Parathyroid adenoma (tissue), 2 donors: ENCODE data around the gene ATP7B.

Experiments
- H2AFZ ChIP-seq: fragments of 300-600 bp; sonication (generic); one replicate; pipeline ENCODE4 v1.7.0; 2017; ENCODE audit warnings: antibody characterized with exemption, mild to moderate bottlenecking
- H3K27ac ChIP-seq: fragments of 300-600 bp; sonication (generic); one replicate; pipeline ENCODE4 v1.7.0; 2017
- H3K27me3 ChIP-seq: fragments of 300-600 bp; sonication (generic); one replicate; pipeline ENCODE4 v1.7.0; 2017; ENCODE audit warnings: low read length; ENCODE audit not compliant: control insufficient read depth, insufficient read depth
- H3K36me3 ChIP-seq: fragments of 300-600 bp; sonication (generic); one replicate; pipeline ENCODE4 v1.7.0; 2017; ENCODE audit warnings: low read length; ENCODE audit not compliant: control insufficient read depth, insufficient read depth
- H3K4me1 ChIP-seq: fragments of 300-600 bp; sonication (generic); one replicate; pipeline ENCODE4 v1.7.0; 2017; ENCODE audit warnings: control low read depth
- H3K4me2 ChIP-seq: fragments of 300-600 bp; sonication (generic); one replicate; pipeline ENCODE4 v1.7.0; 2017; ENCODE audit warnings: low read length
- H3K4me3 ChIP-seq: fragments of 300-600 bp; sonication (generic); one replicate; pipeline ENCODE4 v1.7.0; 2017; ENCODE audit warnings: low read depth, low read length
- H3K79me2 ChIP-seq: fragments of 300-600 bp; sonication (generic); one replicate; pipeline ENCODE4 v1.7.0; 2017; ENCODE audit warnings: control low read depth
- H3K9ac ChIP-seq: fragments of 300-600 bp; sonication (generic); one replicate; pipeline ENCODE4 v1.7.0; 2017; ENCODE audit warnings: mild to moderate bottlenecking
- H3K9me3 ChIP-seq: fragments of 300-600 bp; sonication (generic); one replicate; pipeline ENCODE4 v1.7.0; 2017; ENCODE audit warnings: low read length; ENCODE audit not compliant: control insufficient read depth
- TF ChIP-seq, protein P1 (sequence below): fragments of 300-600 bp; sonication (generic); IDR thresholded peaks from one replicate; pipeline ENCODE4 v1.7.0; 2017; ENCODE audit warnings: antibody characterized with exemption, mild to moderate bottlenecking
- donor health status: primary hyperparathyroidism.

ATP7B gene

GRCh38 chr13:51895906-51896888, 115.1 kb downstream of the ATP7B start:
- Histone ChIP-seq H3K4me2 (no peak overlapping the region), H3K27me3 (no peaks in the 10 kb centered on the region), H3K79me2 (no peaks in the 10 kb centered on the region), H2AFZ (no peak overlapping the region), H3K4me1 (no peaks in the 10 kb centered on the region), H3K27ac (no peak overlapping the region), H3K9me3 (no peaks in the 10 kb centered on the region), H3K4me3 (no peak overlapping the region), H3K36me3 (no peaks in the 10 kb centered on the region), H3K9ac (no peak overlapping the region)
- TF ChIP-seq, protein P1, sequence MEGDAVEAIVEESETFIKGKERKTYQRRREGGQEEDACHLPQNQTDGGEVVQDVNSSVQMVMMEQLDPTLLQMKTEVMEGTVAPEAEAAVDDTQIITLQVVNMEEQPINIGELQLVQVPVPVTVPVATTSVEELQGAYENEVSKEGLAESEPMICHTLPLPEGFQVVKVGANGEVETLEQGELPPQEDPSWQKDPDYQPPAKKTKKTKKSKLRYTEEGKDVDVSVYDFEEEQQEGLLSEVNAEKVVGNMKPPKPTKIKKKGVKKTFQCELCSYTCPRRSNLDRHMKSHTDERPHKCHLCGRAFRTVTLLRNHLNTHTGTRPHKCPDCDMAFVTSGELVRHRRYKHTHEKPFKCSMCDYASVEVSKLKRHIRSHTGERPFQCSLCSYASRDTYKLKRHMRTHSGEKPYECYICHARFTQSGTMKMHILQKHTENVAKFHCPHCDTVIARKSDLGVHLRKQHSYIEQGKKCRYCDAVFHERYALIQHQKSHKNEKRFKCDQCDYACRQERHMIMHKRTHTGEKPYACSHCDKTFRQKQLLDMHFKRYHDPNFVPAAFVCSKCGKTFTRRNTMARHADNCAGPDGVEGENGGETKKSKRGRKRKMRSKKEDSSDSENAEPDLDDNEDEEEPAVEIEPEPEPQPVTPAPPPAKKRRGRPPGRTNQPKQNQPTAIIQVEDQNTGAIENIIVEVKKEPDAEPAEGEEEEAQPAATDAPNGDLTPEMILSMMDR = no peak

- Histone ChIP-seq H3K79me2 (no peaks in the 10 kb centered on the region), H3K9ac (no peak overlapping the region), H3K4me1 (no peaks in the 10 kb centered on the region), H3K4me2 (no peak overlapping the region), H3K27me3 (no peaks in the 10 kb centered on the region), H3K9me3 (no peaks in the 10 kb centered on the region), H3K4me3 (no peak overlapping the region), H3K36me3 (no peaks in the 10 kb centered on the region), H3K27ac (no peak overlapping the region), H2AFZ (no peak overlapping the region)
- TF ChIP-seq, protein P1 = no peak
Measured at GRCh38 chr13:51894239-51894638, 117.0 kb downstream of the ATP7B start.

GRCh38 chr13:51892657-51893056, 118.6 kb downstream of the ATP7B start:
- Histone ChIP-seq H3K79me2 (no peaks in the 10 kb centered on the region), H3K27me3 (no peaks in the 10 kb centered on the region), H3K4me1 (no peaks in the 10 kb centered on the region), H3K4me3 (no peak overlapping the region), H3K9me3 (no peaks in the 10 kb centered on the region), H3K36me3 (no peaks in the 10 kb centered on the region), H3K4me2 (no peak overlapping the region), H2AFZ (no peak overlapping the region), H3K27ac (no peak overlapping the region), H3K9ac (no peak overlapping the region)
- TF ChIP-seq, protein P1 = no peak

DNA sequence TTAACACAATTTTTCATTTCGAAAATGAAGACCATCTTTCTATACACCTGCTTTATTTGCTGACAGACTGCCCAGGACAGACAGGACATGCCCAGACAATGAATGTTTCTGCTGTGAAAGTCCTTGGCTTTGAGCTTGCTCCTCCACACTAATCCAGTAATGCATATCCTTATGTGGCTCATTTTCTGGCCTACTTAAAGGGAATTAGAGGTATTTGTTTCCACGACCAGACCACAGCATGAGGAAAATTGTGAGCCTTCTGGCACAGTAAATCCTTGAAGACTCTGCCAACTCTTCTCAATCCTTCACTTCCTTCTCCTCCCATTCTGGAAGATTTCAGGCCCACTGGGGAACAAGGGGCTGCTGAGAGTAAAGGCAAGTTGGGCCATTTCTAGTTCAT, 123.8 kb downstream of the ATP7B start:
- no peaks in the 10 kb centered on the region for H3K79me2 ChIP-seq
- H3K27me3 ChIP-seq = no peaks in the 10 kb centered on the region
- no peak overlapping the region for H3K9ac ChIP-seq
- no peak overlapping the region for H2AFZ ChIP-seq
- no peaks in the 10 kb centered on the region for H3K9me3 ChIP-seq
- no peak overlapping the region for H3K4me2 ChIP-seq
- no peaks in the 10 kb centered on the region for H3K36me3 ChIP-seq
- no peaks in the 10 kb centered on the region for H3K4me1 ChIP-seq
- H3K4me3 ChIP-seq = no peak overlapping the region
- no peak overlapping the region for H3K27ac ChIP-seq
- TF ChIP-seq, protein P1 = no peak
